HAP-1 (cell line): ENCODE measurements around the gene NTN4.

ENCODE experiments used
- DNase-seq, 2 experiments: peaks; one replicate each; pipeline ENCODE4 v3.0.0-alpha.2; 2016 to 2020; ENCODE audit warnings: low spot score in 2 of 2
- H3K27me3 ChIP-seq: fragments of 250-450 bp; sonication (Bioruptor Pico); 2 replicates; pipeline ENCODE4 v1.5.1; 2020; ENCODE audit warnings: low read depth, mild to moderate bottlenecking, moderate library complexity
- H3K36me3 ChIP-seq: fragments of 250-450 bp; sonication (Bioruptor Pico); replicated peaks from 2 replicates; pipeline ENCODE4 v1.5.1; 2020; ENCODE audit warnings: mild to moderate bottlenecking
- H3K4me1 ChIP-seq: fragments of 250-450 bp; sonication (Bioruptor Pico); 2 replicates; pipeline ENCODE4 v1.5.1; 2020; ENCODE audit warnings: mild to moderate bottlenecking
- H3K4me3 ChIP-seq: fragments of 250-450 bp; sonication (Bioruptor Pico); 2 replicates; pipeline ENCODE4 v1.5.1; 2020; ENCODE audit warnings: mild to moderate bottlenecking, moderate library complexity
- H3K9me3 ChIP-seq: fragments of 250-450 bp; sonication (Bioruptor Pico); 2 replicates; pipeline ENCODE4 v1.5.1; 2020; ENCODE audit warnings: mild to moderate bottlenecking, moderate library complexity
- in situ Hi-C: fragments of 300-500 bp; cut with MboI; formaldehyde crosslinking; loops from 3 replicates; pipeline ENCODE4 v1.14.3; 2020; ENCODE audit warnings: low sequenced_read_pairs, inconsistent platforms, mixed read lengths

Gene NTN4

DNA sequence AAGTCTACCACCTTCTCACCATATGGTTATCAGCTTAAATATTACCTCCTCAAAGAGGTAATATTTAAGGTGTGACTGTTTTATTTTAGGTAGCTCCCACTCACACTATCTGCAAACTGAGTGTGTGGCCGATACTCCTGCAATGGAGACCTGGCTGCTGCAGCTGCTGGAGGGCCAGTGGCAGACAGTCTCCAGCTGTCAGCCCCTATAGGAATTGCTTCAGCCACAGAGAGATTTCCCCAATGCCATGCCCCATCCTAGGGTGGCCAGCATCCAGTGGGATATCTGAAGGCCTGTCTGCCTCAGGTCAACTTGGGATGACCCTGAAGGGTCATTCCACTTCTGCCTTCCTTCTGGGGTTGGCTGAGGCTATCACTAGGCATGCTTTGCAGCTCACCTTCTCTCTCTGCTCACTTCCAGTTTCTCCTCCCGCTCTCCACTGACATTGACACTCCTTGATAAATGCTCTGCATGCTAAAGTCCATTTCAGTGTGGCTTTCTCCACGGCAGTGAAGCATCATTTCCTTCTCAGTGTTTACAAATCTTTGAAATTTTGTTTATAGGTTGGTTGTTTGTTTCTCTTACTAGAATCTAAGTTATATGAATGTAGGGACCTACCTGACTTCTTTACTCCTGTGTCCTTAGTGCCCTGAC is 149.1 kb downstream of the NTN4 start:
- H3K4me1 ChIP-seq, result peaks cover 1% of the 10 kb centered on the region
- in situ Hi-C loops, result no loop called here
- no peaks in the 10 kb centered on the region for H3K9me3 ChIP-seq
- no peaks in the 10 kb centered on the region for H3K36me3 ChIP-seq
- H3K4me3 ChIP-seq, result no peak overlapping the region
- H3K27me3 ChIP-seq, result no peaks in the 10 kb centered on the region; the same call in 1 of the 2 replicates
- DNase-seq, result no peak

DNA sequence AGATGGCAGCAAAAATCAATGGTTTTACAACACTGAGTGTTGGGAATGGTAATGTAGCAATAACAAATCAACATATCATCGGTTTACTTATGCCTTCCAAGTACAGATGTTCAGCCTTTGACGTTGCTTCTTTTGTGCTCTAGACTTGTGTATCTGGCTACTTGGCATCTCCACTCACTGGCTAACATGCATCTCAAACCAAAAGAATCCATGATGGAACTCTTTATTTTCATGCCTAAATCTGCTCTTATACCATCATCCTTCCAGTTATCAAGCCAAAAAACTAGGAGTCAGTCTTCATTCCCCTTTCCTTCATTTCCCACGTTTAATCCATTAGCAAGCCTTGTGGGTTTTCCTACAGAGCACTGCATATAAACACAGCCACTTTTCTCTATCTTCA is 150.0 kb downstream of the NTN4 start:
- H3K4me3 ChIP-seq, result no peak overlapping the region
- no peaks in the 10 kb centered on the region for H3K9me3 ChIP-seq
- no peaks in the 10 kb centered on the region for H3K4me1 ChIP-seq
- no peaks in the 10 kb centered on the region; the same call in 1 of the 2 replicates for H3K27me3 ChIP-seq
- H3K36me3 ChIP-seq, result no peaks in the 10 kb centered on the region
- no peak for DNase-seq
- in situ Hi-C loops, result no loop called here

- Histone ChIP-seq H3K4me1 (peaks cover 21% of the 10 kb centered on the region), H3K36me3 (no peaks in the 10 kb centered on the region), H3K27me3 (no peaks in the 10 kb centered on the region; the same call in 1 of the 2 replicates), H3K9me3 (no peaks in the 10 kb centered on the region), H3K4me3 (no peak overlapping the region)
- DNase-seq, result no peak
- in situ Hi-C loops, result no loop called here
Observed at GRCh38 chr12:95637471-95638155, 153.0 kb downstream of the NTN4 start.

DNA sequence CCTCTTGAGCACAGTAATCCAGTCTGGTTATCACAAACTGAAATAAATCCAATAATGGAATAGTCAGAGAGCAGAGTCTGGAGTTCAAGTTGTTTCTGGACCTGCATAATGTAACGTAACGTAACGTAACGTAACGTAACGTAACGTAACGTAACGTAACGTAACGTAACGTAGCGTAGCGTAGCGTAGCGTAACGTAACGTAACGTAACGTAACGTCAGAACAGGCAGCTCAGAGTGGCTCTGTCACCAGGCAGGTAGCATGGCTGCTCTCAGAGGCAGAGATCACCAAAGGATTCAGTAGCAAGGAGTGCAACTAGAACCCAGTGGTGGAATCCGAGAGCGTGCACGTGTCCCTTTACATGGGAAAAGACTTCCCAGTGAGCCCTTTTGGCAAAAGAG is 153.6 kb downstream of the NTN4 start:
- no peak for DNase-seq
- H3K9me3 ChIP-seq, result no peaks in the 10 kb centered on the region
- in situ Hi-C loops, result no loop called here
- peaks cover 21% of the 10 kb centered on the region for H3K4me1 ChIP-seq
- H3K36me3 ChIP-seq, result no peaks in the 10 kb centered on the region
- no peak overlapping the region for H3K4me3 ChIP-seq
- no peaks in the 10 kb centered on the region; the same call in 1 of the 2 replicates for H3K27me3 ChIP-seq

DNA sequence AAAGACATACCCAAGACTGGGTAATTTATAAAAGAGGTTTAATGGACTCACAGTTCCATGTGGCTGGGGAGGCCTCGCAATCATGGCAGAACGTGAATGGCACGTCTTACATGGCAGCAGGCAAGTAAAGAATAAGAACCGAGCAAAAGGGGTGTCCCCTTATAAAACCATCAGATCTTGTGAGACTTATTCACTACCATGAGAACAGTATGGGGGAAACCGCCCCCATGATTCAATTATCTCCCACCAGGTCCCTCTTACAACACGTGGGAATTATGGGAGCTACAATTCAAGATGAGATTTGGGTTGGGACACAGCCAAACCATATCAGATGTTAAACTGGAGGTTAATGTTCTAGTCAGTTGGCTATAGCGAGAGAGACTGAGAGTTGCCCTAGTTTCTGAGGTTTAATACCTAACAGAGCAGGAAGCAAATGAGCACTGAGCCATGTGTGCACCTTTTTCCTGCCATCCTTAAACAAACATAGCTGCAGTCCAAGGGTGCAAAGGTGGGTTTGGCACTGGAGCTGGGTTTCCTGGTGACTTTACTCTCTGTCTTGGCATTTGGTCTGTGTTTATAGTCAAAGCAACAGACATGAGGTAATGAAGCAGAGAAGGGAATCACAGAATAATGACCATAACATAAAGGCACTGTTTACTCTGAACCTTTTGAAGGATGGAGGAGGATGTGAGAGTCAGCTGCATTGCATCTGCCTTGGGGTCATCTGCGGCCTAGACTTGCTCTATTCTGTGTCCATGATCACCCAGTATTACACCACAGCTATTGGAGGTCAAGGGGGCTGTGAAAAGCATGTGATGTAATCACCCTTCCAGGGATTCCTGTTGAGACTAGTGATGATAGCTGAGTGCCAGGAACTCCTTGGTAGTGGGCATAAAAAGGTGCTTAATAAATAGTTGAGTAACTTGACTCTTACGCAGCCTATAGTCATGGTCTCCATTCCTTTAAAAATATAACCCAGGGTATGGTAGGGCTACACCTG is 155.6 kb downstream of the NTN4 start:
- Histone ChIP-seq H3K9me3 (no peaks in the 10 kb centered on the region), H3K4me3 (no peak overlapping the region), H3K4me1 (peaks cover 21% of the 10 kb centered on the region), H3K27me3 (no peaks in the 10 kb centered on the region), H3K36me3 (no peaks in the 10 kb centered on the region)
- in situ Hi-C loops, result no loop called here
- no peak for DNase-seq

GRCh38 chr12:95633732-95634465 is 156.7 kb downstream of the NTN4 start:
- Histone ChIP-seq H3K27me3 (no peaks in the 10 kb centered on the region), H3K9me3 (no peaks in the 10 kb centered on the region), H3K4me3 (no peak overlapping the region), H3K4me1 (peaks cover 21% of the 10 kb centered on the region), H3K36me3 (no peaks in the 10 kb centered on the region)
- in situ Hi-C loops, result no loop called here
- DNase-seq, result peak; percentile 23 to 91

DNA sequence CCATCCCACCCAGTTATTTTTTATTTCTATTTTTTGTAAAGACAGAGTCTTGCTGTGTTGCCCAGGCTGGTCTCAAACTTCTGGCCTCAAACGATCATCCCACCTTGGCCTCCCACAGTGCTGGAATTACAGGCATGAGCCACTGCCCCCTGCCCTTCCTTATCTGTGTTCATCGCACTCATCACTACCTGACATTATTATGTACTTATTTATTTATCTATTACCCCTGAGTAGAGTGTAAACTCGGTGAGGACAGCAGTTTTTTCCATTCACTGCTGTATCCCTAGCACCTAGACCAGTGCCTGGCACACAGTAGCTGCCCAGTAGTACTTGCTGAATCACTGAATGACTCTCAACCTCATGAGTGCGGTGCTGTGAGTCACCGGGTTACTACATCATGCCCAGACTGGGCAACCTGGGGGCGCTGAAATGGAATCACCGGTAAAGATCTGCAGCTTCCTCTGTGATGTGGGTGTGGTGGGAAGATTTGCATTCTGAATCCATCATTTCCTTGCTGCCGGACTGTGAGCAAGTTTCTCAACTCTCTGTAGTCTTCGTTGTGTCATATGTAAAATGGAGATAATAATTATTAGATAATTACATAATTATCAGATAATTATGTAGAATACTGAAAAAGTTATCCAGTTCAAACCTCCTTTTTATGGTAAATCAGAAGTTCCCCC is 157.4 kb downstream of the NTN4 start:
- no peaks in the 10 kb centered on the region for H3K27me3 ChIP-seq
- no peaks in the 10 kb centered on the region for H3K36me3 ChIP-seq
- H3K9me3 ChIP-seq, result no peaks in the 10 kb centered on the region
- H3K4me1 ChIP-seq, result peaks cover 21% of the 10 kb centered on the region
- in situ Hi-C loops, result no loop called here
- DNase-seq, result peak in 1 of 2 experiments; percentile 23
- no peak overlapping the region for H3K4me3 ChIP-seq

- H3K27me3 ChIP-seq, result no peaks in the 10 kb centered on the region
- H3K9me3 ChIP-seq, result no peaks in the 10 kb centered on the region
- H3K4me1 ChIP-seq, result peaks cover 23% of the 10 kb centered on the region
- in situ Hi-C loops, result no loop called here
- no peaks in the 10 kb centered on the region for H3K36me3 ChIP-seq
- H3K4me3 ChIP-seq, result no peak overlapping the region
- DNase-seq, result no peak
Observed at GRCh38 chr12:95630496-95630895, 160.1 kb downstream of the NTN4 start.

- Histone ChIP-seq H3K4me1 (peaks cover 25% of the 10 kb centered on the region), H3K36me3 (no peaks in the 10 kb centered on the region), H3K27me3 (no peaks in the 10 kb centered on the region), H3K9me3 (no peaks in the 10 kb centered on the region), H3K4me3 (no peak overlapping the region)
- no peak for DNase-seq
- in situ Hi-C loops, result no loop called here
Observed at GRCh38 chr12:95629392-95629791, 161.2 kb downstream of the NTN4 start.

DNA sequence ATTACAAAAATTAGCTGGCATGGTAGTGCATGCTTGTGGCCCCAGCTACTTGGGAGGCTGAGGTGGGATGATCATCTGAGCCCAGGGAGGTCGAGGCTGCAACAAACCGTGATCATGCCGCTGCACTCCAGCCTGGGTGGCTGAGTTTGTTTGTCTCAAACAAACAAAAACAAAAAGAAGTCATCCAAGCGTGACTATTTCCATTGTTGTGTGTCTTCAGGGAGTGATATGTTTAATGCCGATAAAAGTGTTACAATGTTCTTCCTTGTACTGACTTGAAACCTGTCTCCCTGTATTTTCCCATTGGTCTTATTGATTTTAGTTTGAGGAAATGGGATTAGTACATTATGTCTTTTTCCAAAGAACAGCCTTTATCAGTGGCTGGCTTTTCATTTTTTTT is 163.7 kb downstream of the NTN4 start:
- in situ Hi-C loops, result no loop called here
- H3K4me1 ChIP-seq, result peaks cover 20% of the 10 kb centered on the region
- H3K27me3 ChIP-seq, result no peaks in the 10 kb centered on the region
- H3K4me3 ChIP-seq, result no peak overlapping the region
- H3K36me3 ChIP-seq, result no peaks in the 10 kb centered on the region
- H3K9me3 ChIP-seq, result no peaks in the 10 kb centered on the region
- DNase-seq, result no peak

DNA sequence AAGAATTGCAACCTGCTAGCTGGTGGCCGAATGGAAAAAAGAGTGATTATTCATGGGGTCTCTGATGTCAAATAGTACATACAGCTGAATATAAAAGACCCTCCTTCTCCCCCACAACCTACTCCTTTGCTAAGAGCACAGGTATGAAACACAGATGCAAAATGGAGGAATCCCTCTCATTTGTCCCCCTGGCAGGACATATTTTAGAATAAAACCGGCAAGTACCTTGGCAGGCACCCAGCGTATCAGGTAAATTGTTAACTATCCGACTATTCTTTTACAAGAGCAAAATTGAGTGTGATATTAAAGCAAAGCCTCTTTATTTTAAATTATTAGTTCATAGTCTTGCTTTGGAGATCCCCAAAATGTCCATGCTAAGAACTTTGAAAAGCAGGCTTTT is 165.6 kb downstream of the NTN4 start:
- in situ Hi-C loops, result no loop called here
- Histone ChIP-seq H3K27me3 (no peaks in the 10 kb centered on the region), H3K4me1 (peaks cover 20% of the 10 kb centered on the region), H3K4me3 (no peak overlapping the region), H3K36me3 (no peaks in the 10 kb centered on the region), H3K9me3 (no peaks in the 10 kb centered on the region)
- DNase-seq, result no peak

- in situ Hi-C loops, result no loop called here
- Histone ChIP-seq H3K36me3 (no peaks in the 10 kb centered on the region), H3K9me3 (no peaks in the 10 kb centered on the region), H3K4me3 (no peak overlapping the region), H3K4me1 (peaks cover 20% of the 10 kb centered on the region), H3K27me3 (no peaks in the 10 kb centered on the region)
- peak; percentile 56 to 89 for DNase-seq
Observed at GRCh38 chr12:95624589-95624988, 166.0 kb downstream of the NTN4 start.
